Kidney (tissue), 14 donors: ENCODE measurements around the gene TBX10. TPM values are rescaled to one million over a fixed set of nuclear protein-coding genes. Genes with fewer than 3 reads are reported as not detected.

Experiments
- DNase-seq, 5 donors: peaks; one replicate each; pipeline ENCODE4 v3.0.0-alpha.2; 2013 to 2020
- FAIRE-seq: peaks from 2 replicates; lab custom pipeline; 2012; peaks lifted over from hg19 to GRCh38; lab: Jason Lieb, UNC
- H3K27ac ChIP-seq, 2 donors: one replicate each; pipeline ENCODE4 v1.7.0; 2013; ENCODE audit warnings: low read depth in 2 of 2, low read length in 2 of 2, inconsistent platforms in 1 of 2
- H3K27me3 ChIP-seq: one replicate; pipeline ENCODE4 v1.7.1; 2013; ENCODE audit warnings: low read length, inconsistent platforms; ENCODE audit not compliant: control insufficient read depth, insufficient read depth
- H3K36me3 ChIP-seq, 3 donors: one replicate each; pipeline versions ENCODE4 v1.7.0 to v1.7.1; 2013; ENCODE audit warnings: low read length in 3 of 3, control low read depth in 1 of 3, inconsistent platforms in 1 of 3; ENCODE audit not compliant: insufficient read depth in 3 of 3, control insufficient read depth in 2 of 3
- H3K4me1 ChIP-seq, 3 donors: one replicate each; pipeline versions ENCODE4 v1.7.0 to v1.7.1; 2013; ENCODE audit warnings: low read length in 3 of 3, inconsistent platforms in 1 of 3, low read depth in 1 of 3; ENCODE audit not compliant: control insufficient read depth in 2 of 3, insufficient read depth in 2 of 3
- H3K4me3 ChIP-seq, 3 donors: one replicate each; pipeline versions ENCODE4 v1.7.0 to v1.8.1; 2013; ENCODE audit warnings: low read length in 3 of 3, control low read depth in 1 of 3, inconsistent platforms in 1 of 3
- H3K9ac ChIP-seq, 3 donors: one replicate each; pipeline versions ENCODE4 v1.7.0 to v1.7.1; 2013; ENCODE audit warnings: low read length in 3 of 3, control low read depth in 1 of 3, inconsistent platforms in 1 of 3
- H3K9me3 ChIP-seq, 3 donors: one replicate each; pipeline versions ENCODE4 v1.7.0 to v1.7.1; 2013; ENCODE audit warnings: low read length in 3 of 3, control low read depth in 1 of 3, inconsistent platforms in 1 of 3; ENCODE audit not compliant: control insufficient read depth in 2 of 3, insufficient read depth in 1 of 3
- CTCF ChIP-seq: IDR thresholded peaks from 3 replicates; pipeline ENCODE4 v1.5.1; 2012; ENCODE audit warnings: mild to moderate bottlenecking, moderate library complexity, borderline replicate concordance; ENCODE audit not compliant: insufficient read depth; ENCODE audit errors: extremely low read depth
- intact Hi-C: fragments of 100-400 bp; cut with DNase I; formaldehyde crosslinking; loops from one replicate; pipeline ENCODE4 v1.11.1; 2022
- polyA plus RNA-seq: library from polyadenylated mRNA; stranded (reverse); fragments of 350-450 nt; fragmentation: Illumina TruSeq; extraction: RNeasy Lipid Tissue Mini Kit (QIAGEN cat#74804); gene quantifications from one replicate; pipeline ENCODE4 v1.2.3, GENCODE V29; 2014; ENCODE audit warnings: low read depth, low replicate concordance; ENCODE audit not compliant: insufficient read depth
- total RNA-seq: library from RNA; stranded (reverse); fragmentation: NEBNext Ultra II Directional; extraction: Animal tissue kit (Norgen Biotek cat#: 25700); gene quantifications from one replicate; pipeline ENCODE4 v1.2.1, GENCODE V29; 2021
- donor health status: control.
- donor health status: control.
- donor health status: control.
- donor health status: control.
- donor health status: control.
- donor health status: DM: yes; HTN: yes; CAD: no.
- donor health status: Normal renal cell carcinoma (clear cell type).

Gene TBX10
- total and polyA plus RNA-seq, 2 donors from 2014 or later = not detected

- peak in 2 of 5 donors; percentile 50 to 67 for DNase-seq
Observed at GRCh38 chr11:67633758-67634365, 5.7 kb downstream of the TBX10 start.

GRCh38 chr11:67632982-67633755, 6.4 kb downstream of the TBX10 start:
- intact Hi-C loops = no loop called here
- Histone ChIP-seq H3K27ac (no peak overlapping the region), H3K4me3 (no peak overlapping the region), H3K9me3 (no peaks in the 10 kb centered on the region), H3K9ac (no peak overlapping the region), H3K27me3 (no peaks in the 10 kb centered on the region), H3K4me1 (peaks cover 0 to 21% (median 6%) of the 10 kb centered on the region in 3 donors), H3K36me3 (no peaks in the 10 kb centered on the region)
- DNase-seq = peak in 2 of 5 donors; percentile 52 to 79
- FAIRE-seq = no peak
- no peak for TF ChIP-seq CTCF

More at GRCh38 chr11:67633758-67634365, 5.7 kb downstream of the TBX10 start:
- intact Hi-C loops = no loop called here
- no peak for TF ChIP-seq CTCF
- Histone ChIP-seq H3K4me3 (no peak overlapping the region), H3K36me3 (no peaks in the 10 kb centered on the region), H3K27me3 (no peaks in the 10 kb centered on the region), H3K27ac (no peak overlapping the region), H3K4me1 (peaks cover 0 to 20% (median 6%) of the 10 kb centered on the region in 3 donors), H3K9me3 (no peaks in the 10 kb centered on the region), H3K9ac (no peak overlapping the region)
- FAIRE-seq = no peak

GRCh38 chr11:67632175-67632981, 7.2 kb downstream of the TBX10 start:
- no peak for FAIRE-seq
- no peaks in the 10 kb centered on the region for H3K9me3 ChIP-seq
- H3K4me3 ChIP-seq = no peak overlapping the region
- intact Hi-C loops = no loop called here
- H3K4me1 ChIP-seq = peaks cover 0 to 21% (median 6%) of the 10 kb centered on the region in 3 donors
- H3K27ac ChIP-seq = no peak overlapping the region
- no peak overlapping the region for H3K9ac ChIP-seq
- no peaks in the 10 kb centered on the region for H3K36me3 ChIP-seq
- H3K27me3 ChIP-seq = no peaks in the 10 kb centered on the region
- peak in 2 of 5 donors; percentile 54 to 74 for DNase-seq
- TF ChIP-seq CTCF = no peak
